SKM-1 (cell line): ENCODE results near the gene TMOD4.
"Not testable (repeated sequence)": the region's sequence is repeated elsewhere in the genome, so short reads cannot be mapped to it uniquely, and the experiment has no call there.

Experiments
- DNase-seq: peaks from one replicate; lab custom pipeline; 2025; ENCODE audit not compliant: unreplicated experiment; lab: John Stamatoyannopoulos, UW

The TMOD4 gene

DNA sequence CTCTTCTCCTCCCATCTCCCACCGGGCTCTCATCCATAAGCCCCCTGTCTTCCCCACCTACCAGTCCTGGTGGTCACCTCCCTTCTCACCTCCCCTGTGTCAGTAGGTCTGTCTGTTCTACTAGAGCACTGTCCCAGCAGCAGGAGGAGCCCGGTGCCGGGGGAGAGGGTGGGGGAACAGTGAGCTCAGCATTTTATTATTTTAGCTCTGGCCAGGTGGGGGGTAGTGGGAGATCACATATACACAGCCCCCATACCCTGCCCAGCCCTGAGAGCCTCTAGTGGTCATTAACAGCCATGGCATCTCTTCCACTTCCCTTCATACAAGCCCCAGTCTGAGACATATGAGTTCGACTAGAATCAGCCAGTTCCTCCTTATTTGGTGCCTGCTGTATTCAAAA is at the start of gene TMOD4:
Gene TMOD4, minus strand, starts transcription at position 119 of the 400 bp plus-strand sequence. CDS start 1,106 bp downstream, outside the sequence.
- DNase-seq, result peak; percentile 67

DNA sequence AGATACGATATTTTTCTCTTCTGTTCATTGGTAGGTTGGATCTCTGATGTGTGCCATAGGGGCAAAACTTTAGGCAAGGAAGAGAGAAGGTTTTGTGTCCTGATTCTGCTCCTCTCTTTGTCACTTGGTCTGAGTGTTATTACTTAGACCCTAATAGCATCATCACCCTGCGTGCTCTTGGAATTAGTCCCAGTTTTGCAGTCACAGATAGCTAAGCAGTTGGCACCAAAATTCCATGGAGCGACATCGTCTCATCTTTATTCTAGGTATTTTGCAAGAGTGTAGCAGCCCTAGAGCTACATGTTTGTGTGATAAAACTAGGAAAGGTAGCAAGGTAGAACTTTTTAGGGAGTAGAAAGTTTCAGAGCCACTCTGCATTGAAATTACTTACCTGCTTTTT is 46.3 kb upstream of the TMOD4 start:
- no peak for DNase-seq

DNA sequence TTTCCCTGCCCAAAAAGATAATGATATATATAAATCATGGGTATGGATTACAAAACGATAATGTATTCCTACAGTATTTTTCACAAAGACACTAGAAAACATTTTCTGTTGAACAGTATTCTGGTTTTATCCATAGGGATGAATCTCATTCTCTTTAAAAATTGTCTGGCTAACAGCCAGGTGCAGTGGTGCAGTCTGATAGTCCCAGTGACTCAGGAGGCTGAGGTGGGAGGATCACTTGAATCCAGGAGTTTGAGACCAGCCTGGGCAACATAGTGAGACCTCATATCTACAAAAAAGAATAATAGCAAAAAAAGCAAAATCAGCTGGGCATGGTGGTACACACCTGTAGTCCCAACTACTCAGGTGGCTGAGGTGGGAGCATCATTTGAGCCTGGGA is 45.8 kb upstream of the TMOD4 start:
- no peak for DNase-seq

DNA sequence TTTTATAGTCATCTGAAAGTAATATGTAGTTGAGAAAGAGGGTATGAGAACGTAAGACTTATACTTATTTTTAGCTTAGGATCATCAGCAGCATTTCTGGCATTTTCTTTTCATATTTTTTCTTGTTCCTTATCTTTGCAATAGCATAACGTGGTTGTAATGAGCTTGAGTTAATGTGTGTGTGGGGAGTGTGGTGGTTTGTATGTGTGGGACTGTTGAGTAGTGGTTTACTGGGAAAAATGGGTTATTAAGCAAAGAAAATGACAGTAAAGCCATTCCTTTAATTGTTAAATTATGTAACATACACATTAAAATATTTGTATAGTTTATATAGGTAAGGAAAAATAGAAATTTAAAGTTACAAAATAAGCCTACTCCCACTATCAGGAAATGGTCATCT is 37.8 kb upstream of the TMOD4 start:
- DNase-seq, result no peak

DNA sequence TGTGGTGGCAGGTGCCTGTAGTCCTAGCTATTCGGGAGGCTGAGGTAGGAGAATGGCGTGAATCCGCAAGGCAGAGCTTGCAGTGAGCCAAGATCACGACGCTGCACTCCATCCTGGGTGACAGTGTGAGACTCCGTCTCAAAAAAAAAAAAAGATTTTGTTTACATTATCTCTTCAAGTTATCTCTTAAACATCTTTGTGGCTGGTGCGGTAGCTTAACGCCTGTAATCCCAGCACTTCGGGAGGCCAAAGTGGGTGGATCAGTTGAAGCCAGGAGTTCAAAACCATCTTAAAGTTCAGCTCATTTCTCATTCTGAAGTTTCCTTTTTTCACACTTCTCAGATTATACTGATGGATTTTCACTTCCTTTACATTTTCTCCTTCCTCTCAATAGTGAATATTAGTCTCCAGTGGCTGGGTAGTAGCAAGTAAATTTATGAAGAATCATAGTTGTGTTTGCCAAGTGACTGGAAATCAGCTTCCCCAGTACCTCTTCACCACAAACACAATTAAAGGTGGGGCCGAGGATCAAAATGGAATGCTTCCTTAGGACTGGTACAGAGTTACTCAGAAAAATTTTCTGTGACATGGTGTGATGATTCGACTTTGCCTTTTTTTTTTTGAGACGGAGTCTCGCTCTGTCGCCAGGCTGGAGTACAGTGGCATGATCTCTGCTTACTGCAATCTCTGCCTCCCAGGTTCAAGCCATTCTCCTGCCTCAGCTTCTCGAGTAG is 36.4 kb upstream of the TMOD4 start:
- no peak for DNase-seq

DNA sequence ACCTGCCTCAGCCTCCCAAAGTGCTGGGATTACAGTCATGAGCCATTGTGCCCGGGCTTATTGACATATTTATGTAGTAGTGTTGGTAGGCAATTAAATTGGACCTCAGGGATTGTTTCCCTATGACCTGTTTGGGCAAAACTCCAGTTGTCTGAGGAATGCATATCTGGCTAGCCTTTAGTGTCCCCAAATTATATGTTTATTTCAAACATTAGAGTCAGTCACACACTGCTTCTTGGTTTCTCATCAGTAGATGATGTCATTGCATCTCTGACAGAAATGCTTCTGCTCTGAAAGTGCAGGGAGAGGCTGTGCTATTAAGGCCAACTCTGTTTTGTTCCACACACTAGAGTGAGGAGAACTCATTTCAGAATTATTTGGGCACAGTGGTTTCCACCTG is 35.0 kb upstream of the TMOD4 start:
- DNase-seq, result no peak

DNA sequence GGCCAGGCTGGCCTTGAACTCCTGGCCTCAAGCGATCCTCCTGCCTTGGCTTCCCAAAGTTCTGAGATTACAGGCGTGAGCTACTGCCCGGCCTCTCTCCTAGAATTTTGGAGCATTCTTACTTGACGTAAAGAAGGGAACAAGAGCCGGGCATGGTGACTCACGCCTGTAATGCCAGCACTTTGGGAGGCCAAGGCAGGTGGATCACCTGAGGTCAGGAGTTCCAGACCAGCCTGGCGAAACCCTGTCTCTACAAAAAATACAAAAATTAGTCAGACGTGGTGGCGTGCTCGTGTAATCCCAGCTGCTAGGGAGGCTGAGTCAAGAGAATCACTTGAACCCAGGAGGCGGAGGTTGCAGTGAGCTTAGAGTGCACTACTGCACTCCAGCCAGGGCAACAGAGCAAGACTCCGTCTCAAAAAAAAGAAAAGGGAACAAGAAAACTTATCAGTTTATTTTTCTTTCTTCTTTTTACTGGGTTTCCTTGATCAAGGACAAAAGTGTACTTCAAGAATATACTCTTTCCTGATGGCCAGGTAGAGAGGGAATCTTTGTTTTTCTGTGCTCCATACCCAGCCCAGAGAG is 29.7 kb upstream of the TMOD4 start:
- DNase-seq, result not testable (repeated sequence)

DNA sequence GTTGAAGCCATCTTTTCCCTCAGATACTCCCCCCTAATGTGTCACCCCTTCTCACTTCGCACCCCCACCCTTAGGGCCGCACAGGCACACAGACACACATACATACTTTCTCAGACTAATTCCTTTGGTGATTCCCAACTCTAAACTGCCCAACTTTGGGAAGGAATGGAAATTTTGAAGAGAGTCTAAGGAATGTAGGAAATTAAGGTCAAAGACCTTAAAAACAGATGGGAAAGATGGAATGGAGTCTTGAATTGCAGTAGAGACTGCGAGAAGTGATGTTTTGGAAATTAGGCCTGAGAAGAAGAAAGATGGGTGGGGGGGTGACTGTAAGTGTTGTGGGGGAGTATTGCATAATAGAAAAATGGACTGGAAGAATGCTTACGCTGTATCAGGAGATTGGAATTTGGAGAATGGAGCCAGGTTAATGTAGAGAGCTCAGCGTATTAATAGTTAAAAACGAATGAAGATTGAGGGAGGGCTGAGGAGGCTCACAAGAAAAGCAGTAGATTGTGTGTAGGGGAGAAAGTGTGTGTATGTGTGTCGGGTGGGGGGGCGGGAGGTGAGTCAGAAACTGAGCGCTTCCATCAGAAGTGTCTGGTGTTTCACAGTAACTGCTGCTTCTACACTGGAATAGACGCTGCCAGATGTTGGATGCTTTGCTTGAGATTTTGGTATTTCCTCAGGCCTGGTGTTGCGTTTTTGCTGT is 24.2 kb upstream of the TMOD4 start:
- DNase-seq, result no peak

DNA sequence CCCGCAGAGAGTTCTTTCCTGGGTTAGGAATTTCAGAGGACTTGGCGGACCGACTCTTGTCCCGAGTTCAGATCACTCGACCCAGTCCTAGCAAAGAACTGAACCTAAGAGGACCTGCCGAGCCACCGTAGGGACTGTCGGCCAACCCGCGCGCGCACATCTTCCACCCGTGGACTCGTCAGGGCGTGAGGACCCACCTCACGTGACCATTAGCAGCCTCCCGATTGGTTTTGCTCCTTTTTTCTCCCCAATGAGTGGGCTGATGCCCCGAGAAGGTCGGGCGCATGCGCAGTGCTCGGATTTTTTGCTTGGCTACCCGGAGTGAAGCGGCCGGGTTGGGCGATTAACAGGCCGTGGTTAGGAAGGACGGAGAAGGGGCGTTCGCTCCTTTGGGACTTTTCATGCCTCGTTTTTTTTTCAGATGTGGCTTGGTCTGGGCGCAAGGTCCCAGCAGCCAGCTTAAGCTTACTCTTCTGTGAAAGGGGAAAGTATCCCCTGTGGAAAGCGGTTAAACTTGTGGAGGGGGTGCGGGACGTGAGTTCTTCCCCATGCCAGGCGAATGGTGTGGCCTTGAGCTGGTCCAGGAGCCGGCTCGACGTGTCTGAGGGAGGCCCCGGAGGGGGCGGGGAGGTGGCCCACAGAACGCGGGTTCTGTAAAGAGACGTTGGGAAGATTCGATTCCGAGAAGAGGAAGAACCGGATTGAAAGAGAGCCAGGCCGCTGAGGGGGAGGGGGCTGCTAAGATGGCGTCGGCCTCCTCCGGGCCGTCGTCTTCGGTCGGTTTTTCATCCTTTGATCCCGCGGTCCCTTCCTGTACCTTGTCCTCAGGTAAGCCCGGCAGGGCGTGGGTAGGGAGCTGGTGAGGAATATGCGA is 22.7 kb upstream of the TMOD4 start, which contains the start of gene PIP5K1A:
Gene PIP5K1A, plus strand, starts transcription at position 299 of the 874 bp plus-strand sequence. Its CDS starts 445 bp downstream, at position 744.
- DNase-seq, result peak; percentile 99

DNA sequence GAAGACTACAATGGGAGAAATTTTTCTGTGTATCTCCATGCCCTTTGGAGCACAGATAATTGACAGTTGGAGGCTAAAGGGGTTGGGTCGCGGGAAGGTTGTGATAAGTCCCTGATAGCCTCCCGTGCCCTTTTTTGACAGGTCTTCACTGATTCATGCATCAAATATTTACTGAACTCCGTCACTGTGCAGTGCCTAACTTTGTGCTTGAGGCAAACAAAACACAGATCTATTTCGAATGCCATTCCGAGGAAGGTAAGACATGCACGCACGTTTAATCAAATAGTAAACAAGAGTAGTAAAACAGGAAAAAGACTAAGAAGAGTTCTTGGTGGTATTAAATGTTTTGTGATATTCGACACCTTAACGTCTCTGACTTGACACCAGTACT is 22.1 kb upstream of the TMOD4 start:
- DNase-seq, result no peak

DNA sequence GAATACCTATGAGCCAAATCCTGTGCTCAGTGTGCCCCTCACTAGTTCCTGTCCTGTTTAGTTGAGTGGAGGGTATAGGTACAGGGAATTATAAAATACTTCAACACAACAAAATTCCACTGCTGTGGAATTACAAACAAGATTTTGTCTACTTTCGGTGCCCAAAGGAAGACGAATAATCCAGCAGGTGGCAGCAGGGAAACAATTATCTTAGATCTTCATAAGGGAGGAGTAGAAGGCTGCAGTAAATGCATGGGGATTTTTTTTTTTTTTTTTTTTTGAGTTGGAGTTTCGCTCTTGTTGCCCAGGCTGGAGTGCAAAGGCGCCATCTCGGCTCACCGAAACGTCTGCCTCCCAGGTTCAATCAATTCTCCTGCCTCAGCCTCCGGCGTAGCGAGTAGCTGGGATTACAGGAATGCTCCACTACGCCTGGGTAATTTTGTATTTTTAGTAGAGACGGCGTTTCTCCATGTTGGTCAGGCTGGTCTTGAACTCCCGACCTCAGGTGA is 20.6 kb upstream of the TMOD4 start:
- DNase-seq, result peak; percentile 64

DNA sequence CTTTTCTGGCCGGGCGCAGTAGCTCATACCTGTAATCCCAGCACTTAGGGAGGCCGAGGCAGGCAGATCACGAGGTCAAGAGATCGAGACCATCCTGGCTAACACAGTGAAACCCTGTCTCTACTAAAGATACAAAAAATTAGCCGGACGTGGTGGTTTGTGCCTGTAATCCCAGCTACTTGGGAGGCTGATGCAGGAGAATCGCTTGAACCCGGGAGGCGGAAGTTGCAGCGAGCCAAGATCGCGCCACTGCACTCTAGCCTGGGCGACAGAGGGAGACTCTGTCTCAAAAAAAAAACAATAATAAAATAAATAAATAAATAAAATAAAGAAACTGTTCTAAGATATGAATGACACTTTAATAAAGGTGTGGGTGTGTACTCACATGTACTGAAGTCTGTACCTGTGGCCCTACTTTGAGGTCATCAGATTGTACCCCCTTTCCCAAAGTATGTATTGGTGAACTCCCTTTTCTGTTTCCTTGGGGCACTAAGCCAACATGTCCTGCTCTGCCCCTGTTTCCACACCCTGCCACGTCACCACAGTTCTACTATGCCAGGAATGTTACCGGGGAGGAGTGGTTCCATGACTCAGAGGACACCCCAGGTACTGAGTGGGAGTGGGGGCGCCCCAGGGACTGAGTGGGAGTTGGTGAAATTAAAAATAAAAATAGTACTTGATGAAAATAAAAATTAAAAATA is 19.3 kb upstream of the TMOD4 start:
- DNase-seq, result peak; percentile 64

DNA sequence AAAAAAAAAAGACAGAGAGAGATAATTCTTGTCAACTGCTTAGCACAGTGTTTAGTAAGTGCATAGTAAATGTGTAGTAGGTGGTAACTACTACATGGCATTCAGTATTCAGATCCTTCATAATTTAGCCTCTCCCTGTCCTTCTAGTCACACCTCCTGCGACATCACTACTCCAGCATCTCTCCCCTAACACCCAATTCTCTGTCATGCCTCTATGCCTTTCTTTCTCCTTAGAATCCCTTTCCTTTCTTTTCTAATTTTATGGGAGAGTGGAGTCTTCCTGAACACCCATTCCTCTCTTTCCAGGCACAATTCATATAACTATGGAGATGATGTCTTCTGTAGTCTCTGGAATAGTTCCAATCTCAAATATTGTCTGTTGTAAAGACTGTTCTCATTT is 18.1 kb upstream of the TMOD4 start:
- DNase-seq, result no peak

DNA sequence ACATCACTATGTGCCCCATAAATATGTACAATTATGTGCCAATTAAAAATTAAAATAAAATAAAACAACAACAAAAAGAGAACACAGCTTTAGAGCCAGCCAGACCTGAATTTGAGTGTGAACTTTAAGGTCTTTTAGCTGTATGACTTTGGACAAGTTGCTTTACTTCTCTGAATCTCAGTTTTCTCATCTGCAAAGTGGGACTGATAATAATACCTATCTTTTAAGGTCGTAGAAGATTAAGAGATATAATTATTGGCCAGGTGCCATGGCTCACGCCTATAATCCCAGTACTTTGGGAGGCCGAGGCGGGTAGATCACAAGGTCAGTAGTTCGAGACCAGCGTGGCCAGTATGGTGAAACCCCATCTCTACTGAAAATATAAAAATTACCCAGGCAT is 17.5 kb upstream of the TMOD4 start:
- DNase-seq, result no peak

DNA sequence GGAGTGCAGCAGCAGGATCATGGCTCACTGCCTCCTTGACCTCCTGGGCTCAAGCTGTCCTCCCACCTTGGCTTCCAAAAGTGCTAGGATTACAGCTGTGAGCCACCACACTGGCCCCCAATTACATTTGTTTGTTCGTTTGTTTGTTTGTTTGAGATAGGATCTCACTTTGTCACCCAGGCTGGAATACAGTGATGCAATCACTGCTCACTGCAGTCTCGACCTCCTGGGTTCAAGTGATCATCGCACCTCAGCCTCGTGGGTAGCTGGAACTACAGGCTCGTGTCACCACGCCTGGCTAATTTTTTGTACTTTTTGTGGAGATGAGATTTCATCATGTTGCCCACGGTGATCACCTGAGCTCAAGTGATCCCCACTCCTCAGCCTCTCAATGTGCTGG is 16.3 kb upstream of the TMOD4 start:
- no peak for DNase-seq

DNA sequence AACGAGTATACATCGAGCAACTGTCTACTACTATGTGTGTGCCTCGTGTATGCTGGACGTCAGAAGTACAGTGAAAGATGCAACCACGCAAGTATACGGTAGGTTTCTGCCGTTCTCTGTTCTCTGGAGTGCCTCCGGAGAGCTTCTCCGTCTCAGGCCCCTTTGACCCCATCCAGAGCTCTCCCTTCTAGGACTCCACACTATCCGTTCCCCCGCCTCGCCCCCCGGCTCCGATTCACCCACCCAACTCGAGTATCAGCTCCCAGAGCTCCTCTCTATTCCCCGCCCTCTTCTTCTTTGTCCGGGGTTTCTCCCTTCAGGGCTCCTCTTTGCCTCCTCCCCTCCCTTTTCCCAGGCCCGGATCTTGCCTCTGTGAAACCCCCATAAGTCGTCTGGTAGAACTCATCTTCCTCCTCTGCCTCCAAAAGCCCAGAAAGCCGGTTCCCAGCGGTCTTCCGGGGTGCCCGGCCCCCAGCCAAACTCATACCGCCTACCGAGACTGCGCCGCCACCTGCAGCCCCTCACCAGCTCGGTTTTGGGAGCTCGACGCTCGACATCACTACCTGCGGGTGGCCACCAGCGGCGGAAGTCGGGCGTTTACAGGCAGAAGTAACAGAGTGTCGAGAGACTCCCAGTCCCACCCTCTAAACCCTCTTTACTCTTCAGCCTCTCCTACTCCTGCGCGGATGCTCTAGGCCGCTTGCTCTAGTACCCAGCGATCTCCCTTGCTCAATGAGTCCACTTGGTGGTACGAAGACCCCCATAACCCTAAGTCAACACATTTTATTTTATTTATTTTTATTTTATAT is 14.1 kb upstream of the TMOD4 start, which contains the start of gene VPS72:
Gene VPS72, minus strand, starts transcription at position 561 of the 809 bp plus-strand sequence. Its CDS starts 76 bp downstream, at position 485.
- peak; percentile 98 for DNase-seq

DNA sequence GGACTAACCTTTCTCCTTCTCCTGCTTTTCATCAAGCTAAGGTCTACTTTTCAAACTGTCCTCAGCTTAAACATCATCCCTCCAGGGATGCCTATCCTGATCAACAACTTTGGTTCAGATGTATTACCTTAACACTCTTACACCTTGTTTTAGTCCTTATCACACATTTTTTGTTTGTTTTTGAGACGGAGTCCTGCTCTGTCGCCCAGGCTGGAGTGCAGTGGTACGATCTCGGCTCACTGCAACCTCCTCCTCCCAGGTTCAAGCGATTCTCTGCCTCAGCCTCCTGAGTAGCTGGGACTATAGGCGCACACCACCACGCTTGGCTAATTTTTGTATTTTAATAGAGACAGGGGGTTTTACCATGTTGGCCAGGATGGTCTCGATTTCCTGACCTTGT is 12.9 kb upstream of the TMOD4 start:
- not testable (repeated sequence) for DNase-seq

DNA sequence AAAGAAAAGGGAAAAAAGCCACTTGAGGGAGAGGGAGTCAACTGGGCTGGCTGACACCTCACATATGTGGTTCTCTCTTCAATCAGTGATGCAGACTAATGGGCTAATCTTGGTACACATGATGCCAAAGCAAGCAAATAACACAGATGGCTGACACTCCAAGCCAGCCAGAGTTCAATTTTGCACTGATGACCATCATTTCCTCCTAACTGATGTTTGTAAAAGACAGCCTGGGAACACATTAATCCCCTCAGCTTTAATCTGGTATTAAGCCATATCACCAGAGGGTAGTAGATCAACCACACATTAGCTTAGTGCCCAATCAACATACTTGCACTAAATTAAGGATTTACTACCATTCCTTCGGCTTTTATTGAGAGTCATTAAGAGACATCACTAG is 11.4 kb upstream of the TMOD4 start:
- no peak for DNase-seq

DNA sequence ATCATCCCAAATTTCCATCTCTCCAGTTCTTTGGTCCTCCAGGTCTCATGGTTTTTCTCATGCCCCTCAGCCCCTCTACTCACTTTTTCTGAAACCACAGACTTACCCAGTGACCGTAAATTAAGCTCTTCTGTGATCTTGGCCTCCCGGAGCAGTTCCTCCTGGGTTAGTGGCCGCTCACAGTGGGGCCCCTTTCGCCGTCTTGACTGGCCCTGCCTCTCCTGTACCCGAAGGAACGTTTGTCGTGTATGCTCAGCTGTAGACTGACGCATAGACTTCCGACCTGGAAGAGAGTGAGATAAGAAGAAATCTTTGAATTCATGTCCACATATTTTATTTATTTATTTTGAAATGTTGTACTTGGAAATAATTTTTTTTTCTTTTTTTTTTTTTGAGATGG is 8.4 kb upstream of the TMOD4 start:
- no peak for DNase-seq
